ENCODE measurements around the gene UBA3. TPM values are rescaled to one million over a fixed set of nuclear protein-coding genes. Genes with fewer than 3 reads are reported as not detected.

Gene UBA3
- total RNA-seq, 1 donor from 2014 or later: 76.2 TPM

DNA sequence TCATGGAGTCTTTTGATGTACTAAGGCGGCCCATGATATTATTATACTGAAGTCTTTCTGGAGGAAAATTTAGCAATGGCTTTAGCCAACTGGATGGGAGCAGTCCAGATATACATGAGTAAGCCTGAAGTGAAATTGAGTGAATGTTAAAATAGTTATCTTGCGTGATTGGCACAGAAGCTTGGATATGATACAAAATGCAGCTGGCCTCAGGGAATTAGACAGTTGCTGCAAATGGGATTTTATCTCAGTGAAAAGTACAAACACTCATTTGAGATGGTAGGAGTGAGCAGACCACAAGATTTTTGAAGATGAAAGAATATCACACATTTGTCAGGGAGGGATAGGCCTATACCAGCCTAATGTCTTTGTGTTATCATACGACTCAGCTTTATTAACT lies 33.4 kb upstream of the UBA3 start:
- DNase-seq (ENCODE audit: low spot score, unreplicated experiment): no peak
- Mint-ChIP-seq H3K36me3 (ENCODE audit: insufficient read depth) (no peaks in the 10 kb centered on the region), H3K27me3 (no peaks in the 10 kb centered on the region), H3K27ac (no peak overlapping the region), H3K4me3 (ENCODE audit: low read depth) (no peak overlapping the region), H3K9me3 (ENCODE audit: low read depth) (no peaks in the 10 kb centered on the region), H3K4me1 (ENCODE audit: low read depth) (peaks cover 19% of the 10 kb centered on the region)
- TF ChIP-seq, protein P1, sequence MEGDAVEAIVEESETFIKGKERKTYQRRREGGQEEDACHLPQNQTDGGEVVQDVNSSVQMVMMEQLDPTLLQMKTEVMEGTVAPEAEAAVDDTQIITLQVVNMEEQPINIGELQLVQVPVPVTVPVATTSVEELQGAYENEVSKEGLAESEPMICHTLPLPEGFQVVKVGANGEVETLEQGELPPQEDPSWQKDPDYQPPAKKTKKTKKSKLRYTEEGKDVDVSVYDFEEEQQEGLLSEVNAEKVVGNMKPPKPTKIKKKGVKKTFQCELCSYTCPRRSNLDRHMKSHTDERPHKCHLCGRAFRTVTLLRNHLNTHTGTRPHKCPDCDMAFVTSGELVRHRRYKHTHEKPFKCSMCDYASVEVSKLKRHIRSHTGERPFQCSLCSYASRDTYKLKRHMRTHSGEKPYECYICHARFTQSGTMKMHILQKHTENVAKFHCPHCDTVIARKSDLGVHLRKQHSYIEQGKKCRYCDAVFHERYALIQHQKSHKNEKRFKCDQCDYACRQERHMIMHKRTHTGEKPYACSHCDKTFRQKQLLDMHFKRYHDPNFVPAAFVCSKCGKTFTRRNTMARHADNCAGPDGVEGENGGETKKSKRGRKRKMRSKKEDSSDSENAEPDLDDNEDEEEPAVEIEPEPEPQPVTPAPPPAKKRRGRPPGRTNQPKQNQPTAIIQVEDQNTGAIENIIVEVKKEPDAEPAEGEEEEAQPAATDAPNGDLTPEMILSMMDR (IDR thresholded peaks at IDR 0.05; ENCODE audit: unreplicated experiment): no peak

DNA sequence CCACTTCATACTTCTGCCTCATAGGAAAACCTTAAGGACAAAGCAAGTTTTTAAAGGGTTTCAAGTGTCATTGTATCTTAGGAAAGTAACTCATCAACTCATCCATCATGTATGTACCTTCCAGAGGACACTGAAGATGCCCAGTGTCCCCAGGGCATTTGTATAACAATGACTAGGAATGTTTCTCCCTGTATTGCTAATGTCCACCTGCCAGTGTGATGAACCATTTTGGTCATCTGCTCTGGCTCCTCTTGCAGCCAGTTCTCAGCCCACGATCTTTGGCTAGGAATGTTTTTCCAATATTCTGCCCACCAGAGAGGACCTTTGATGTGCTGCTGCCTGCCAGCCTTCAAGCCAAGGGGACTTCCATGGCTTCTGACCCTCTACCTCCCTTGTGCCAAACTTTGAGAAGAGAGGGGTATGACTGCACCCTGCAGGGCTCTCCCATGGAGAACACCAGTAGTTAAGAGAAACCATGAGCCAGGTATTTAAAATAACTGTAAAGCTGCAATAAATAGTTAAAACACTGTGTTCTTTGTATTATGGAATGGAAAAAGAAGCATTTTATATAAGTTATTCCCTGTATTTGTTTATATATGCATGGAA lies 30.9 kb upstream of the UBA3 start:
- Mint-ChIP-seq H3K27ac (no peak overlapping the region), H3K4me3 (ENCODE audit: low read depth) (no peak overlapping the region), H3K4me1 (ENCODE audit: low read depth) (peaks cover under 1% of the 10 kb centered on the region), H3K9me3 (ENCODE audit: low read depth) (no peaks in the 10 kb centered on the region), H3K27me3 (no peaks in the 10 kb centered on the region), H3K36me3 (ENCODE audit: insufficient read depth) (no peaks in the 10 kb centered on the region)
- DNase-seq (ENCODE audit: low spot score, unreplicated experiment): no peak
- TF ChIP-seq, protein P1 (IDR thresholded peaks at IDR 0.05; ENCODE audit: unreplicated experiment): no peak

DNA sequence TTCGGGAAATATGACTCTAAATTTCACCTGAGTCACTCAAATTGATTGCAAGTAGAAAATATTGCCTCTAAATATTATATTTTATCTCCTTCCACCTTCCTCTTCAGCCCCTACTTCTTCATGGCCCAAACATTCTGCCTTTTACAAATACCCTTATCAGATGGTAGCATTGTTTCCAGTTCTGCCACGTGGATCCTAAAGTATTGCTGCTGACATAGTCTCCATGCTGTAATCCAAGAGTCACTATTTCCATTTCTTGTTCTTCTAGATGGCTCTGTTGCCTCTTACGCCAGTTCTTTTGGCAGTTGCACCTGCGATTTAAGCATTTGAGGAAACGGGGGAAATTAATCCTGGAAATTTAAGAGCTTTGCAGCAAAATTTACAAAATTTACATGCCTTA lies 28.6 kb upstream of the UBA3 start:
- no peak overlapping the region for H3K27ac Mint-ChIP-seq
- H3K9me3 Mint-ChIP-seq (ENCODE audit: low read depth): no peaks in the 10 kb centered on the region
- peaks cover 5% of the 10 kb centered on the region for H3K36me3 Mint-ChIP-seq (ENCODE audit: insufficient read depth)
- no peak for DNase-seq (ENCODE audit: low spot score, unreplicated experiment)
- TF ChIP-seq, protein P1 (IDR thresholded peaks at IDR 0.05; ENCODE audit: unreplicated experiment): no peak
- no peak overlapping the region for H3K4me3 Mint-ChIP-seq (ENCODE audit: low read depth)
- H3K27me3 Mint-ChIP-seq: no peaks in the 10 kb centered on the region
- H3K4me1 Mint-ChIP-seq (ENCODE audit: low read depth): no peaks in the 10 kb centered on the region

DNA sequence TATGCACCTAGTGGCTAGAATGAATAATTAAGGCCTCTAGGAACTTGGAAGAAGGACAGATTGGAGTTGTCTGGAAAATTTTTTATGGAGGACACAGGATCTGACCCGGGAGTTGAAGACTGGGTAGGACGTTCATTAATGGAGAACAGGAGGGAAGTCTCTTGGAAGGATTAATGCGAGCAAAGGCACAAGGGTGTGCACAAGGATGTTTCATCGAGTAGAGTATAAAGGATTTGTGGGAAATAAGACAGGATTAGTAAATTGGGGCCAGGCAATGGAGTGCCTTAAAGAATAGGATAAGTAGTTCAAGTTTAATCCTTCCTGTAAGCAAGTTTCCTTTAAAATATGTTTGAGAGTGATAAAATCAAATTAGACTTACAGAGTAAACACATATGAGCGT lies 27.7 kb upstream of the UBA3 start:
- no peaks in the 10 kb centered on the region for H3K9me3 Mint-ChIP-seq (ENCODE audit: low read depth)
- DNase-seq (ENCODE audit: low spot score, unreplicated experiment): no peak
- TF ChIP-seq, protein P1 (IDR thresholded peaks at IDR 0.05; ENCODE audit: unreplicated experiment): no peak
- H3K4me3 Mint-ChIP-seq (ENCODE audit: low read depth): no peak overlapping the region
- H3K4me1 Mint-ChIP-seq (ENCODE audit: low read depth): no peaks in the 10 kb centered on the region
- H3K27me3 Mint-ChIP-seq: no peaks in the 10 kb centered on the region
- no peak overlapping the region for H3K27ac Mint-ChIP-seq
- H3K36me3 Mint-ChIP-seq (ENCODE audit: insufficient read depth): peaks cover 5% of the 10 kb centered on the region

DNA sequence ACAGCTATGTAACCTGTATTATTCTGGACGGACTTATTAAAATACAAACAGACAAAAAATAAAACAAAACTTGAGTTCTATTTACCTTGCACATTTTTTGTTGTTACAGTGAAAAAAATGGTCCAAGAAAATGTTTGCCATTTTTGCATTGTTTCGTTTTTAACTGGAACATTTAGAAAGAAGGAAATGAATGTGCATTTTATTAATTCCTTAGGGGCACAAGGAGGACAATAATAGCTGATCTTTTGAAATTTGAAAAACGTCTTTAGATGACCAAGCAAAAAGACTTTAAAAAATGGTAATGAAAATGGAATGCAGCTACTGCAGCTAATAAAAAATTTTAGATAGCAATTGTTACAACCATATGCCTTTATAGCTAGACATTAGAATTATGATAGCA lies 25.2 kb upstream of the UBA3 start:
- DNase-seq (ENCODE audit: low spot score, unreplicated experiment): no peak
- no peak overlapping the region for H3K27ac Mint-ChIP-seq
- no peak overlapping the region for H3K4me3 Mint-ChIP-seq (ENCODE audit: low read depth)
- peaks cover 13% of the 10 kb centered on the region for H3K36me3 Mint-ChIP-seq (ENCODE audit: insufficient read depth)
- H3K27me3 Mint-ChIP-seq: no peaks in the 10 kb centered on the region
- no peaks in the 10 kb centered on the region for H3K4me1 Mint-ChIP-seq (ENCODE audit: low read depth)
- H3K9me3 Mint-ChIP-seq (ENCODE audit: low read depth): no peaks in the 10 kb centered on the region
- TF ChIP-seq, protein P1 (IDR thresholded peaks at IDR 0.05; ENCODE audit: unreplicated experiment): no peak
